ENCODE measurements around the gene NRL. TPM values are rescaled to one million over a fixed set of nuclear protein-coding genes. Genes with fewer than 3 reads are reported as not detected.
A peak's percentile ranks its signal among the peaks of the same experiment; 100 is the strongest.

The NRL gene
- total and polyA plus RNA-seq, 2 donors = 0.85 to 2.9 TPM

- Histone ChIP-seq H3K4me1 (ENCODE audit: insufficient read depth) (no peaks in the 10 kb centered on the region), H3K4me3 (ENCODE audit: low read depth, low read length) (no peak overlapping the region), H3K36me3 (ENCODE audit: insufficient read depth) (no peaks in the 10 kb centered on the region), H3K27ac (ENCODE audit: low read depth) (no peak overlapping the region)
- 95% methylated on average over 5 of the region's 5 CpGs for WGBS
- DNase-seq (ENCODE audit: extremely low spot score) = no peak
Measured at GRCh38 chr14:24082411-24083080, 32.2 kb downstream of the NRL start.

- no peak for DNase-seq (ENCODE audit: extremely low spot score)
- WGBS = 23% methylated on average over 26 of the region's 26 CpGs
- H3K4me1 ChIP-seq (ENCODE audit: insufficient read depth) = no peaks in the 10 kb centered on the region
- peak overlapping the region; percentile 57 for H3K4me3 ChIP-seq (ENCODE audit: low read depth, low read length)
- H3K27ac ChIP-seq (ENCODE audit: low read depth) = no peak overlapping the region
- no peaks in the 10 kb centered on the region for H3K36me3 ChIP-seq (ENCODE audit: insufficient read depth)
Measured at GRCh38 chr14:24081739-24082211, 33.0 kb downstream of the NRL start.

- H3K4me3 ChIP-seq (ENCODE audit: low read depth, low read length) = peak overlapping the region; percentile 57
- H3K36me3 ChIP-seq (ENCODE audit: insufficient read depth) = no peaks in the 10 kb centered on the region
- peak; percentile 17 for DNase-seq (ENCODE audit: extremely low spot score)
- H3K4me1 ChIP-seq (ENCODE audit: insufficient read depth) = no peaks in the 10 kb centered on the region
- no peak overlapping the region for H3K27ac ChIP-seq (ENCODE audit: low read depth)
- under 1% methylated on average over 74 of the region's 74 CpGs for WGBS
Measured at GRCh38 chr14:24080888-24081738, 33.6 kb downstream of the NRL start.

- WGBS = 85% methylated on average over 6 of the region's 6 CpGs
- Histone ChIP-seq H3K36me3 (ENCODE audit: insufficient read depth) (no peaks in the 10 kb centered on the region), H3K4me1 (ENCODE audit: insufficient read depth) (no peaks in the 10 kb centered on the region), H3K27ac (ENCODE audit: low read depth) (no peak overlapping the region), H3K4me3 (ENCODE audit: low read depth, low read length) (no peak overlapping the region)
- DNase-seq (ENCODE audit: extremely low spot score) = no peak
Measured at GRCh38 chr14:24080142-24080530, 34.6 kb downstream of the NRL start.

- Histone ChIP-seq H3K36me3 (ENCODE audit: insufficient read depth) (no peaks in the 10 kb centered on the region), H3K4me1 (ENCODE audit: insufficient read depth) (no peaks in the 10 kb centered on the region), H3K4me3 (ENCODE audit: low read depth, low read length) (no peak overlapping the region), H3K27ac (ENCODE audit: low read depth) (no peak overlapping the region)
- 85% methylated on average over 9 of the region's 9 CpGs for WGBS
- no peak for DNase-seq (ENCODE audit: extremely low spot score)
Measured at GRCh38 chr14:24079491-24080141, 35.1 kb downstream of the NRL start.

GRCh38 chr14:24078146-24078545 is 36.6 kb downstream of the NRL start:
- no peaks in the 10 kb centered on the region for H3K4me1 ChIP-seq (ENCODE audit: insufficient read depth)
- WGBS = 74% methylated on average over 3 of the region's 3 CpGs
- no peaks in the 10 kb centered on the region for H3K36me3 ChIP-seq (ENCODE audit: insufficient read depth)
- H3K27ac ChIP-seq (ENCODE audit: low read depth) = no peak overlapping the region
- H3K4me3 ChIP-seq (ENCODE audit: low read depth, low read length) = no peak overlapping the region
- no peak for DNase-seq (ENCODE audit: extremely low spot score)

GRCh38 chr14:24077086-24077485 is 37.7 kb downstream of the NRL start:
- Histone ChIP-seq H3K4me1 (ENCODE audit: insufficient read depth) (no peaks in the 10 kb centered on the region), H3K4me3 (ENCODE audit: low read depth, low read length) (no peak overlapping the region), H3K36me3 (ENCODE audit: insufficient read depth) (no peaks in the 10 kb centered on the region), H3K27ac (ENCODE audit: low read depth) (no peak overlapping the region)
- 93% methylated on average over 23 of the region's 23 CpGs for WGBS
- DNase-seq (ENCODE audit: extremely low spot score) = no peak

GRCh38 chr14:24076302-24076601 is 38.5 kb downstream of the NRL start:
- no peak for DNase-seq (ENCODE audit: extremely low spot score)

GRCh38 chr14:24075485-24076301 is 39.1 kb downstream of the NRL start:
- Histone ChIP-seq H3K4me3 (ENCODE audit: low read depth, low read length) (no peak overlapping the region), H3K27ac (ENCODE audit: low read depth) (no peak overlapping the region), H3K4me1 (ENCODE audit: insufficient read depth) (no peaks in the 10 kb centered on the region), H3K36me3 (ENCODE audit: insufficient read depth) (no peaks in the 10 kb centered on the region)
- WGBS = 72% methylated on average over 11 of the region's 11 CpGs
- DNase-seq (ENCODE audit: extremely low spot score) = no peak

More at GRCh38 chr14:24076302-24076601, 38.5 kb downstream of the NRL start:
- H3K36me3 ChIP-seq (ENCODE audit: insufficient read depth) = no peaks in the 10 kb centered on the region
- WGBS = 87% methylated on average over 10 of the region's 10 CpGs
- H3K4me1 ChIP-seq (ENCODE audit: insufficient read depth) = no peaks in the 10 kb centered on the region
- no peak overlapping the region for H3K4me3 ChIP-seq (ENCODE audit: low read depth, low read length)
- no peak overlapping the region for H3K27ac ChIP-seq (ENCODE audit: low read depth)

GRCh38 chr14:24074625-24075484 is 39.9 kb downstream of the NRL start:
- no peak for DNase-seq (ENCODE audit: extremely low spot score)
- Histone ChIP-seq H3K4me3 (ENCODE audit: low read depth, low read length) (no peak overlapping the region), H3K27ac (ENCODE audit: low read depth) (no peak overlapping the region), H3K36me3 (ENCODE audit: insufficient read depth) (no peaks in the 10 kb centered on the region), H3K4me1 (ENCODE audit: insufficient read depth) (no peaks in the 10 kb centered on the region)
- 81% methylated on average over 11 of the region's 11 CpGs for WGBS

- DNase-seq (ENCODE audit: extremely low spot score) = no peak
- WGBS = 84% methylated on average over 26 of the region's 26 CpGs
- no peak overlapping the region for H3K4me3 ChIP-seq (ENCODE audit: low read depth, low read length)
- no peaks in the 10 kb centered on the region for H3K4me1 ChIP-seq (ENCODE audit: insufficient read depth)
- no peak overlapping the region for H3K27ac ChIP-seq (ENCODE audit: low read depth)
- no peaks in the 10 kb centered on the region for H3K36me3 ChIP-seq (ENCODE audit: insufficient read depth)
Measured at GRCh38 chr14:24072881-24073877, 41.6 kb downstream of the NRL start.

GRCh38 chr14:24072436-24072835 is 42.3 kb downstream of the NRL start:
- no peaks in the 10 kb centered on the region for H3K4me1 ChIP-seq (ENCODE audit: insufficient read depth)
- H3K27ac ChIP-seq (ENCODE audit: low read depth) = no peak overlapping the region
- no peak for DNase-seq (ENCODE audit: extremely low spot score)
- no peaks in the 10 kb centered on the region for H3K36me3 ChIP-seq (ENCODE audit: insufficient read depth)
- 57% methylated on average over 7 of the region's 7 CpGs for WGBS
- H3K4me3 ChIP-seq (ENCODE audit: low read depth, low read length) = no peak overlapping the region

All from urinary bladder (tissue), 4 donors.